ENCODE results near the gene VWA7.

- no peak for TF ChIP-seq GATA3 (IDR thresholded peaks at IDR 0.05; ENCODE audit: low read depth, low read length)
- TF ChIP-seq GATA2 (IDR thresholded peaks at IDR 0.05; ENCODE audit: low read depth, low read length), result no peak
Observed at GRCh38 chr6:31722173-31722572, 55.0 kb downstream of the VWA7 start.

All from SH-SY5Y (cell line).